ENCODE data around the gene ANKH.

DNA sequence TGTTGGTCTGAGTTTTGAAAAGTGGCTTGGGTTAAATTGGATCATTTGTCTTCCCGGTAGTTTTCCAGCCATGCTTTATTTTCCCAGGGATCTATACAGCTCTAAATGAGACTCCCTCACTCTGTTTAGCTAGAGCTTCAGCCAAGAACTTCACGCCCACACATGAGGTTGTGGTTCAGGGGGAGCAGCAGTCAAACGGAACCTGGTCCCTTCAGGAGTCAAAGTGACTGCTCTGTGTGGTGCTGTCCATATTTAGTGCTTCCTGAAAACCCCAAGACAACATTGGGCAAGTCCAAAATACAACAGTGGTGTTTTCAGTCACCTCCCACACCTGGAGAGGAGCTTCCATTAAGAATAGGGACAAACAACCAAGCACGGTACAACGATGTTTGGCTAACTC is 90.5 kb downstream of the ANKH start:
- TF ChIP-seq TEAD4 (IDR thresholded peaks at IDR 0.05) = no peak
- no peak for TF ChIP-seq REST (IDR thresholded peaks at IDR 0.05; ENCODE audit: low read depth)
- TF ChIP-seq ZBTB7A (IDR thresholded peaks at IDR 0.05; ENCODE audit: low read depth) = no peak

All from Ishikawa (cell line).